Neural progenitor cell (in vitro differentiated cells): ENCODE results near the gene ATF6.

Experiments used
- CTCF ChIP-seq: fragments of 200-600 bp; sonication (generic); IDR thresholded peaks from 2 replicates; pipeline ENCODE4 v1.5.1; 2017; ENCODE audit warnings: antibody characterized with exemption, mild to moderate bottlenecking
- EZH2 ChIP-seq: fragments of 200-600 bp; sonication (generic); IDR thresholded peaks from 2 replicates; pipeline ENCODE4 v1.6.1; 2017; ENCODE audit warnings: antibody characterized with exemption, mild to moderate bottlenecking, moderate library complexity

- no peak for TF ChIP-seq EZH2
- no peak for TF ChIP-seq CTCF
These were observed 244.0 kb downstream of the ATF6 start for GRCh38 chr1:162010175-162010506.
